Endodermal cell (in vitro differentiated cells): Measurements from ENCODE around the gene MACROD2. TPM values are rescaled to one million over a fixed set of nuclear protein-coding genes. Genes with fewer than 3 reads are reported as not detected.

Experiments
- DNase-seq: peaks from one replicate; pipeline ENCODE4 v3.0.0-alpha.2; 2017
- H3K27ac ChIP-seq: 2 replicates; pipeline ENCODE4 v1.5.1; 2013; ENCODE audit warnings: mild to moderate bottlenecking, low read depth, low read length, moderate library complexity
- H3K27me3 ChIP-seq: 2 replicates; pipeline ENCODE4 v1.6.1; 2013; ENCODE audit warnings: mild to moderate bottlenecking, low read length, moderate library complexity; ENCODE audit not compliant: insufficient read depth, control insufficient read depth, poor library complexity, severe bottlenecking
- H3K36me3 ChIP-seq: 2 replicates; pipeline ENCODE4 v1.7.0; 2013; ENCODE audit warnings: mild to moderate bottlenecking, low read length, moderate library complexity; ENCODE audit not compliant: control insufficient read depth, insufficient read depth
- H3K4me1 ChIP-seq: one replicate; pipeline ENCODE4 v1.7.0; 2013; ENCODE audit warnings: low read length; ENCODE audit not compliant: control insufficient read depth, insufficient read depth
- H3K4me3 ChIP-seq: 2 replicates; pipeline ENCODE4 v1.5.1; 2013; ENCODE audit warnings: mild to moderate bottlenecking, low read length, moderate library complexity
- H3K9ac ChIP-seq: 2 replicates; pipeline ENCODE4 v1.6.1; 2013; ENCODE audit warnings: mild to moderate bottlenecking, low read length, moderate library complexity; ENCODE audit not compliant: poor library complexity, severe bottlenecking; ENCODE audit errors: extremely low read depth
- H3K9me3 ChIP-seq: 2 replicates; pipeline ENCODE4 v1.6.1; 2013; ENCODE audit warnings: mild to moderate bottlenecking, low read length, moderate library complexity; ENCODE audit not compliant: control insufficient read depth
- H3K27ac Mint-ChIP-seq: 2 replicates; pipeline ENCODE4 v1.8.0; 2020; ENCODE audit warnings: mixed read lengths
- H3K27me3 Mint-ChIP-seq: 2 replicates; pipeline ENCODE4 v1.8.0; 2021; ENCODE audit warnings: mild to moderate bottlenecking, mixed read lengths; ENCODE audit not compliant: insufficient read depth
- H3K36me3 Mint-ChIP-seq: 2 replicates; pipeline ENCODE4 v1.8.0; 2020; ENCODE audit warnings: low read depth, mixed read lengths
- H3K4me1 Mint-ChIP-seq: 2 replicates; pipeline ENCODE4 v1.8.0; 2020; ENCODE audit warnings: mixed read lengths
- H3K4me3 Mint-ChIP-seq: 2 replicates; pipeline ENCODE4 v1.8.0; 2020; ENCODE audit warnings: mild to moderate bottlenecking, moderate library complexity, mixed read lengths
- H3K9me3 Mint-ChIP-seq: 2 replicates; pipeline ENCODE4 v1.8.0; 2020; ENCODE audit warnings: mild to moderate bottlenecking, mixed read lengths
- WGBS, 2 experiments: methylation state at CpG; one replicate each; pipeline versions ENCODE4 v1.1.5 to v1.1.7; 2013; ENCODE audit warnings: missing lambda C conversion rate in 2 of 2, mixed read lengths in 1 of 2; ENCODE audit not compliant: insufficient coverage in 1 of 2, insufficient read length in 1 of 2; 5-methylcytosine and 5-hydroxymethylcytosine counted together
- total RNA-seq, 2 donors: library from RNA; stranded (reverse); fragmentation: NEBNext Ultra II Directional in 1 of 2; extraction: Animal tissue kit (Norgen Biotek cat#: 25700) in 1 of 2; gene quantifications; 2 replicates in 1 of 2; 3 replicates in 1 of 2; pipeline ENCODE4 v1.2.1, GENCODE V29; 2021
- TF ChIP-seq, protein P1 (sequence below): fragments of 200-600 bp; sonication (generic); conservative IDR thresholded peaks from 2 replicates; pipeline ENCODE4 v1.5.0; 2021; ENCODE audit warnings: antibody characterized with exemption, mild to moderate bottlenecking

MACROD2 gene
- total RNA-seq, 2 donors from 2014 or later, result 2.3 to 4.8 TPM

GRCh38 chr20:14488756-14489479, 493.6 kb downstream of the MACROD2 start:
- Mint-ChIP-seq H3K4me3 (no peak overlapping the region), H3K27me3 (no peaks in the 10 kb centered on the region), H3K36me3 (no peaks in the 10 kb centered on the region), H3K9me3 (no peaks in the 10 kb centered on the region), H3K4me1 (peaks cover 11% of the 10 kb centered on the region), H3K27ac (no peak overlapping the region)
- Histone ChIP-seq H3K9ac (no peak overlapping the region), H3K4me1 (no peaks in the 10 kb centered on the region), H3K27ac (no peak overlapping the region), H3K27me3 (no peaks in the 10 kb centered on the region), H3K9me3 (no peaks in the 10 kb centered on the region), H3K36me3 (no peaks in the 10 kb centered on the region), H3K4me3 (no peak overlapping the region)
- no peak for DNase-seq
- 78% methylated on average over 5 of the region's 5 CpGs; no CpG with 5 or more reads in 1 of the 2 experiments for WGBS, 2 experiments
- TF ChIP-seq, protein P1, sequence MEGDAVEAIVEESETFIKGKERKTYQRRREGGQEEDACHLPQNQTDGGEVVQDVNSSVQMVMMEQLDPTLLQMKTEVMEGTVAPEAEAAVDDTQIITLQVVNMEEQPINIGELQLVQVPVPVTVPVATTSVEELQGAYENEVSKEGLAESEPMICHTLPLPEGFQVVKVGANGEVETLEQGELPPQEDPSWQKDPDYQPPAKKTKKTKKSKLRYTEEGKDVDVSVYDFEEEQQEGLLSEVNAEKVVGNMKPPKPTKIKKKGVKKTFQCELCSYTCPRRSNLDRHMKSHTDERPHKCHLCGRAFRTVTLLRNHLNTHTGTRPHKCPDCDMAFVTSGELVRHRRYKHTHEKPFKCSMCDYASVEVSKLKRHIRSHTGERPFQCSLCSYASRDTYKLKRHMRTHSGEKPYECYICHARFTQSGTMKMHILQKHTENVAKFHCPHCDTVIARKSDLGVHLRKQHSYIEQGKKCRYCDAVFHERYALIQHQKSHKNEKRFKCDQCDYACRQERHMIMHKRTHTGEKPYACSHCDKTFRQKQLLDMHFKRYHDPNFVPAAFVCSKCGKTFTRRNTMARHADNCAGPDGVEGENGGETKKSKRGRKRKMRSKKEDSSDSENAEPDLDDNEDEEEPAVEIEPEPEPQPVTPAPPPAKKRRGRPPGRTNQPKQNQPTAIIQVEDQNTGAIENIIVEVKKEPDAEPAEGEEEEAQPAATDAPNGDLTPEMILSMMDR, result no peak

DNA sequence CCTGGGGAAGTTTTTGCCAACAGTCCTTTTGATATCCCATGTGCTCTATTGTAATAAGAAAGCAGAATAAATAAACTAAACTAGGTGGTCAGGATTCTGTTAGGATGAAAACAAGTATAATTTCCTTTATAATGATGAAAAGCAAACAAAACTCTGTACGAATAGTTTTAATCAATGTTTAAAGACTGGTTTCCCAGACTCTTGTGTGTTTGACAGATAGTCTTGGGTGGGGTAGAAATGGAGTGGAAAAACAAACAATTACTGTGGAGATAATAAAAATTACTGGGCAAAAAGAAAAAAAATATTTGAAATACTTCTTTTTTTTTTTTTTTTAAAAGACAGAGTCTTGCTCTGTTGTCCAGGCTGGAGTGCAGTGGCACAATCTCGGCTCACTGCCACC, 494.2 kb downstream of the MACROD2 start:
- Histone ChIP-seq H3K27ac (no peak overlapping the region), H3K36me3 (no peaks in the 10 kb centered on the region), H3K27me3 (no peaks in the 10 kb centered on the region), H3K4me1 (no peaks in the 10 kb centered on the region), H3K9ac (no peak overlapping the region), H3K9me3 (no peaks in the 10 kb centered on the region), H3K4me3 (no peak overlapping the region)
- no peaks in the 10 kb centered on the region for H3K36me3 Mint-ChIP-seq
- H3K4me1 Mint-ChIP-seq, result peaks cover 11% of the 10 kb centered on the region
- H3K4me3 Mint-ChIP-seq, result no peak overlapping the region
- no peak overlapping the region for H3K27ac Mint-ChIP-seq
- no peak for DNase-seq
- TF ChIP-seq, protein P1, result no peak
- no peaks in the 10 kb centered on the region for H3K9me3 Mint-ChIP-seq
- WGBS, 2 experiments, result 94 to 100% methylated on average over 1 to 2 of the region's 2 CpGs
- no peaks in the 10 kb centered on the region for H3K27me3 Mint-ChIP-seq

- Mint-ChIP-seq H3K27ac (no peak overlapping the region), H3K36me3 (no peaks in the 10 kb centered on the region), H3K4me3 (no peak overlapping the region), H3K9me3 (no peaks in the 10 kb centered on the region), H3K4me1 (peaks cover 11% of the 10 kb centered on the region), H3K27me3 (no peaks in the 10 kb centered on the region)
- DNase-seq, result no peak
- WGBS, 2 experiments, result no CpG with 5 or more reads among the region's 1 CpG
- no peak overlapping the region for H3K9ac ChIP-seq
- H3K9me3 ChIP-seq, result no peaks in the 10 kb centered on the region
- no peak overlapping the region for H3K27ac ChIP-seq
- H3K4me3 ChIP-seq, result no peak overlapping the region
- no peaks in the 10 kb centered on the region for H3K36me3 ChIP-seq
- H3K27me3 ChIP-seq, result no peaks in the 10 kb centered on the region
- TF ChIP-seq, protein P1, result no peak
- H3K4me1 ChIP-seq, result no peaks in the 10 kb centered on the region
These were observed 496.1 kb downstream of the MACROD2 start for GRCh38 chr20:14491436-14491835.
